Measurements from ENCODE around the gene LY86.

Gene LY86

DNA sequence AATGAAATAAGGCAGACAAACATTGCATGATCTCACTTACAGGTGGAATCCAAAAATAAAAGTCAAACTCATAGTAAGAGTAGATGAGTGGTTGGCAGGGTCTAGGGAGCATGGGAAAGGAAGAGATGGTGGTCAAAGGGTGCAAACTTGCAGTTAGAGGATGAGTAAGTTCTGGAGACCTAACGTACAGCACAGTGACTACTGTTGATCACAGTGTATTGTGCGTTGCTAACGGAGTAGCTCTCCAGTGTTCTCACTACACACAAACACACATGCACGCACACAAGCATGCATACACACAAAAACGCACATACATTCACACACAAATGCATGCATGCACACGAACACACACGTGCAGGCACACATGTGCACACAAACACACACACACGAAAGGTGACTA, 54.9 kb downstream of the LY86 start:
- TF ChIP-seq, protein P1, sequence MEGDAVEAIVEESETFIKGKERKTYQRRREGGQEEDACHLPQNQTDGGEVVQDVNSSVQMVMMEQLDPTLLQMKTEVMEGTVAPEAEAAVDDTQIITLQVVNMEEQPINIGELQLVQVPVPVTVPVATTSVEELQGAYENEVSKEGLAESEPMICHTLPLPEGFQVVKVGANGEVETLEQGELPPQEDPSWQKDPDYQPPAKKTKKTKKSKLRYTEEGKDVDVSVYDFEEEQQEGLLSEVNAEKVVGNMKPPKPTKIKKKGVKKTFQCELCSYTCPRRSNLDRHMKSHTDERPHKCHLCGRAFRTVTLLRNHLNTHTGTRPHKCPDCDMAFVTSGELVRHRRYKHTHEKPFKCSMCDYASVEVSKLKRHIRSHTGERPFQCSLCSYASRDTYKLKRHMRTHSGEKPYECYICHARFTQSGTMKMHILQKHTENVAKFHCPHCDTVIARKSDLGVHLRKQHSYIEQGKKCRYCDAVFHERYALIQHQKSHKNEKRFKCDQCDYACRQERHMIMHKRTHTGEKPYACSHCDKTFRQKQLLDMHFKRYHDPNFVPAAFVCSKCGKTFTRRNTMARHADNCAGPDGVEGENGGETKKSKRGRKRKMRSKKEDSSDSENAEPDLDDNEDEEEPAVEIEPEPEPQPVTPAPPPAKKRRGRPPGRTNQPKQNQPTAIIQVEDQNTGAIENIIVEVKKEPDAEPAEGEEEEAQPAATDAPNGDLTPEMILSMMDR (IDR thresholded peaks at IDR 0.05) = no peak

DNA sequence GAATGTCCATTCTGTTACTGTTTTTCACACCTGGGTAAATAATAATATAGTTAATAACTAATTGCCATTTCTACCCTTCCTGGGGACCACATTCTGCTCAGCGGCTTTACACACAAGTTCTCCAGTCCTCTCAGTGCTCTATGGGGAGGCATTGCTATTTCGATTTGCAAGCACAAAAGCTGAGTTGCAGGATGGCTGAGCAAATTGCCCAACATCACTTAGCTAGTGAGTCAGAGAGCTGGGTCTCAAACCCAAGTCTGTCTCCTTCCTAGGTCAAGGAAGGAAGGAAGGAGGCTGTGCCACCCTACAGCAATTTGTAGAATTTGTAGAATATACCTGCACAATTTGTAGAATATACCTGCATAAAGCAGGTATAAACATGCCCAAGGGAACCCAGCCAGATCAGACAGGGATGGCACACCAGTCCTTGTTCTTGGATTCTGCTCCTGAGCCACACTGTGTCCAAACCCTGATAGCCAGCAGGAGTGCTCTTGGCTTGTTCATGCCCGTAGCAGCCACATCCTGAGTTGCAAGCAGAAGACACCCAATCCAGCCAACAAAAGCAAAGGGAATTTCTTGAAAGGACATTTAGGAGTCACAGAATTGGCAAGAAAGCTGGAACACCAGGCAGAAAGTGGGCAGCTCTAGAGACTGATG, 56.9 kb downstream of the LY86 start:
- TF ChIP-seq, protein P1 (IDR thresholded peaks at IDR 0.05) = no peak

DNA sequence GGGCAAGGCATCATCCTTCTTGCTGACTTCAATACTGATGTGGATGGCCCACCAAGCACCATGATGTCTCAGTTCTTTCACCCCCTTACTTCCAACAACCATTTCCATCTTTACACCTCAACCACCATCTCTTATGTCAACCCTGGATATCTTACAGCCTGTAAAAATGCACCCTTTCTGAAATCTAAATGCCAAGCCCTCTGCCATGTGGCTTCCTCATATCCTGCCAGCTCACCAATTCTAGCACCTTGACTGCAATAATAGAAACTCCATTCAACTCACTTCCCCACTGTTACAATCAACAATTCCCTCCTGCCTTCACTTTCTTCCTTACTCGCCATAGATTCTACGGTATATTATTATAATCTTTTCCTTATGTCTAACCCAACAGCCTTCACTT, 57.9 kb downstream of the LY86 start:
- TF ChIP-seq, protein P1 (IDR thresholded peaks at IDR 0.05) = no peak

DNA sequence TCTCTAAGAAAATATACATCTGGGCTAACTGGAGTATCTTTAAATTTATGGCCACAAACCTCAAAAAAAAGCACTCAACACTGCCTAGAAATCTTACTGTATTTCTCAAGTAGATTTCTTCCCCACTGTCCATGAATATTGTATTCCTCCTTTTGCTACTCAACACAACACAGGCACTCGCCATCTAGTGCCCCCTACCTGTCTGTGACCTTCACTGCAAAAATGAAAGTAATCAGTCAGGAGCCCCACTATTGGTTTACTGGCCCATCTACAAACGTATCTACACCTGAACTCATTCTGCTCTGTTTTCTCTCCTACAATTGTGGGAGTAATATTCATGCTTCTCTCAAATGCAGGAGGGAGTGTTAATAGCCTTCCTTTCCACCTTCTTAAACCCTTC, 58.3 kb downstream of the LY86 start:
- TF ChIP-seq, protein P1 (IDR thresholded peaks at IDR 0.05) = no peak

DNA sequence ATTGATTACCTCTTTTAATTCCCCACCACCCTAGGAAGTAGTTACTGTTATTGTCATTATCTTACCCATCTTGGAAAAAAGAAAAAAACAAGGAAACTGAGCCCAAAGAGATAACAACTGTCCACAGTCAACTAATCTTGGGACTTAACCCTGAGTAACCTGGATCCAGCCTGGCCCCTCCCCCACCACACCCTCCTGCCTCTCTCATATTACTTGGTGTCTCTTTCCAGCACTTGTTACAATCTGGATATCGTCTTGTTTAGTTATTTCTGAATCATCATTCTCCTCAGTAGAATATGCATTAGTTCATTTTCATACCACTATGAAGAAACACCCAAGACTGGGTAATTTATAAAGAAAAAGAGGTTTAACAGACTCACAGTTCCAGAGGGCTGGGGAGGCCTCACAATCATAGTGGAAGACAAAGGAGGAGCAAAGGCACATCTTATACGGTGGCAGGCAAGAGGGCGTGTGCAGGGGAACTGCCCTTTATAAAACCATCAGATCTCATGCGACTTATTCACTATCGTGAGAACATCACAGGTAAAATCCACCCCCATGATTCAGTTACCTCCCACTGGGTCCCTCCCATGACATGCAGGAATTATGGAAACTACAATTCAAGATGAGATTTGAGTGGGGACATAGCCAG, 60.3 kb downstream of the LY86 start:
- TF ChIP-seq, protein P1 (IDR thresholded peaks at IDR 0.05) = no peak

DNA sequence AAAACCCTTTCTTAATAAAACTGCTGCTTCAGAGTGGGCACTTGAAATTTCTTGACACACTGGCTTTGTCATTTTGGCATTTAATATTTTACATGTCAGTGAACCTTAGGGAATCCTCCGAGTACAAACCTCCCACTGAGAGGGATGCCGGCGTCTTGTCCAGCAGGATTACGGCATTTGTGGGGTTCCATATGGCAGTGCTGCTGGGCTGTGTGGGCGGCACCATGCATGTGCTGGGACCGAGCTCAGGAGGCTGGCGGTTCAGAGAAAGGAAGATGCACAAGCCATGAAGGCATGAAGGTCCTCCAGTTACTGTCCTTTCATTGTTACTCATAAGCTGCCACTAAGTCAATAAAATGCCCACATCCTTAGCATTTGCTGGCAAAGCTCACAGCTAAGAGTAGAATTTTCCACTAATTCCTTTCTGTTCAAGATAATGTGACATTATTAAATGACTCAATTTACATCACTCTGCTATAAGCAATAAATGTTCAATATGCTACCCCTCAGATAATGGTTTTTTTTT, 61.4 kb downstream of the LY86 start:
- TF ChIP-seq, protein P1 (IDR thresholded peaks at IDR 0.05) = no peak

DNA sequence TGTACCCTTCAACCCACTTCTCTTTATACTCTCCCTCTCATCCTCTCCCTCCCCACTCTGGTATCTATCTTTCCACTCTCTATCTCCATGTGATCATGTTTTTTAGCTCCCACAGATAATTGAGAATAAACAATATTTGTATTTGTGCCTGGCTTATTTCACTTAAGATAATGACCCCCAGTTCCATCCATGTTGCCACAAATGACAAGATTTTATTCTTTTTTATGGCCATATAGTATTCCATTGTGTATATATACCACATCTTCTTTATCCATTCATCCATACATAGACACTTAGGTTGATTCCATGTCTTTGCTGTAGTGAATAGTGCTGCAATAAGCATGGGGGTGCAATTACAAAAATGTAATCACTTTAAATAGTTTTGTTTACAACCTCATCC, 62.3 kb downstream of the LY86 start:
- TF ChIP-seq, protein P1 (IDR thresholded peaks at IDR 0.05) = no peak
